H9 (cell line): Measurements from ENCODE around the gene MGAT5. TPM values are rescaled to one million over a fixed set of nuclear protein-coding genes. Genes with fewer than 3 reads are reported as not detected.

Experiments
- DNase-seq: peaks from one replicate; pipeline ENCODE4 v3.0.0-alpha.2; 2017
- H2AFZ ChIP-seq: one replicate; pipeline ENCODE4 v1.6.1; 2013; ENCODE audit warnings: mild to moderate bottlenecking, low read length, control low read depth, moderate library complexity
- H2AK5ac ChIP-seq: 2 replicates; pipeline ENCODE4 v1.6.1; 2013; ENCODE audit warnings: low read length, control low read depth, mixed read lengths; ENCODE audit not compliant: insufficient read length
- H2BK120ac ChIP-seq: one replicate; pipeline ENCODE4 v1.6.1; 2013; ENCODE audit warnings: low read depth, mild to moderate bottlenecking, low read length, control low read depth, inconsistent platforms; ENCODE audit not compliant: poor library complexity, severe bottlenecking
- H2BK12ac ChIP-seq: 2 replicates; pipeline ENCODE4 v1.6.1; 2013; ENCODE audit warnings: low read length, control low read depth, mixed read lengths, low read depth; ENCODE audit not compliant: insufficient read length
- H2BK15ac ChIP-seq: 2 replicates; pipeline ENCODE4 v1.6.1; 2013; ENCODE audit warnings: low read depth, low read length, control low read depth
- H2BK20ac ChIP-seq: one replicate; pipeline ENCODE4 v1.6.1; 2013; ENCODE audit warnings: low read depth, mild to moderate bottlenecking, low read length, control low read depth, inconsistent platforms; ENCODE audit not compliant: poor library complexity, severe bottlenecking
- H2BK5ac ChIP-seq: 2 replicates; pipeline ENCODE4 v1.6.1; 2013; ENCODE audit warnings: low read length, control low read depth, mixed read lengths; ENCODE audit not compliant: insufficient read length
- H3K14ac ChIP-seq: 2 replicates; pipeline ENCODE4 v1.6.1; 2013; ENCODE audit warnings: low read length, control low read depth; ENCODE audit not compliant: insufficient read depth
- H3K18ac ChIP-seq: 2 replicates; pipeline ENCODE4 v1.6.1; 2013; ENCODE audit warnings: low read depth, mild to moderate bottlenecking, mixed read lengths, low read length, control low read depth; ENCODE audit not compliant: insufficient read length
- H3K23ac ChIP-seq: 2 replicates; pipeline ENCODE4 v1.6.1; 2013; ENCODE audit warnings: low read length, control low read depth, mixed read lengths, low read depth; ENCODE audit not compliant: insufficient read length
- H3K23me2 ChIP-seq: 2 replicates; pipeline ENCODE4 v1.6.1; 2013; ENCODE audit warnings: low read depth, mild to moderate bottlenecking, mixed read lengths, low read length, control low read depth; ENCODE audit not compliant: insufficient read length, poor library complexity, severe bottlenecking
- H3K27ac ChIP-seq: 2 replicates; pipeline ENCODE4 v1.5.1; 2013; ENCODE audit warnings: low read length, control low read depth, mixed read lengths, low read depth; ENCODE audit not compliant: insufficient read length
- H3K27me3 ChIP-seq: 2 replicates; pipeline ENCODE4 v1.6.1; 2013; ENCODE audit warnings: low read length, control low read depth, inconsistent platforms; ENCODE audit not compliant: insufficient read depth
- H3K4ac ChIP-seq: 2 replicates; pipeline ENCODE4 v1.6.1; 2013; ENCODE audit warnings: low read depth, mild to moderate bottlenecking, control low read depth, inconsistent platforms, low read length, moderate library complexity
- H3K4me1 ChIP-seq: 2 replicates; pipeline ENCODE4 v1.6.1; 2013; ENCODE audit warnings: low read length, control low read depth, inconsistent platforms; ENCODE audit not compliant: insufficient read depth
- H3K4me2 ChIP-seq: 2 replicates; pipeline ENCODE4 v1.6.1; 2013; ENCODE audit warnings: low read length, control low read depth, mixed read lengths; ENCODE audit not compliant: insufficient read length, insufficient read depth
- H3K56ac ChIP-seq: 2 replicates; pipeline ENCODE4 v1.6.1; 2013; ENCODE audit warnings: low read depth, mild to moderate bottlenecking, mixed read lengths, low read length, control low read depth; ENCODE audit not compliant: insufficient read length
- H3K79me1 ChIP-seq: 2 replicates; pipeline ENCODE4 v1.6.1; 2013; ENCODE audit warnings: low read depth, mild to moderate bottlenecking, moderate library complexity, low read length, control low read depth, inconsistent platforms; ENCODE audit not compliant: insufficient read depth, poor library complexity, severe bottlenecking
- H3K79me2 ChIP-seq: 2 replicates; pipeline ENCODE4 v1.6.1; 2013; ENCODE audit warnings: low read length, control low read depth, inconsistent platforms; ENCODE audit not compliant: insufficient read depth
- H3K9ac ChIP-seq: 2 replicates; pipeline ENCODE4 v1.6.1; 2013; ENCODE audit warnings: low read length, control low read depth, mixed read lengths; ENCODE audit not compliant: insufficient read length; ENCODE audit errors: extremely low read depth
- H3K9me3 ChIP-seq: one replicate; pipeline ENCODE4 v1.6.1; 2013; ENCODE audit warnings: low read depth, low read length, inconsistent platforms; ENCODE audit not compliant: control insufficient read depth
- H3T11ph ChIP-seq: one replicate; pipeline ENCODE4 v1.6.1; 2013; ENCODE audit warnings: mild to moderate bottlenecking, low read length, control low read depth, inconsistent platforms
- H4K20me1 ChIP-seq: one replicate; pipeline ENCODE4 v1.6.1; 2013; ENCODE audit not compliant: control insufficient read depth, insufficient read length, insufficient read depth
- H4K5ac ChIP-seq: 2 replicates; pipeline ENCODE4 v1.6.1; 2013; ENCODE audit warnings: low read depth, mild to moderate bottlenecking, mixed read lengths, low read length, control low read depth; ENCODE audit not compliant: insufficient read length
- H4K8ac ChIP-seq: replicated peaks from 2 replicates; pipeline ENCODE4 v1.6.1; 2013; ENCODE audit warnings: low read length, control low read depth, mixed read lengths, low read depth; ENCODE audit not compliant: insufficient read length
- H4K91ac ChIP-seq: 2 replicates; pipeline ENCODE4 v1.6.1; 2013; ENCODE audit warnings: low read depth, mild to moderate bottlenecking, moderate library complexity, mixed read lengths, low read length, control low read depth; ENCODE audit not compliant: insufficient read length
- H3K27ac Mint-ChIP-seq, 3 experiments: 2 replicates in 2 of 3; 3 replicates in 1 of 3; pipeline ENCODE4 v1.8.0; 2020 to 2021; ENCODE audit warnings: mixed read lengths in 3 of 3, mild to moderate bottlenecking in 1 of 3, moderate library complexity in 1 of 3
- H3K27me3 Mint-ChIP-seq: 2 replicates; pipeline ENCODE4 v1.8.0; 2021; ENCODE audit warnings: low read depth, mild to moderate bottlenecking, moderate library complexity, mixed read lengths
- H3K36me3 Mint-ChIP-seq, 3 experiments: 2 replicates in 2 of 3; 3 replicates in 1 of 3; pipeline ENCODE4 v1.8.0; 2020 to 2021; ENCODE audit warnings: low read depth in 3 of 3, mixed read lengths in 3 of 3; ENCODE audit not compliant: insufficient read depth in 1 of 3
- H3K4me1 Mint-ChIP-seq, 2 experiments: 2 replicates each; pipeline ENCODE4 v1.8.0; 2020; ENCODE audit warnings: mixed read lengths in 2 of 2
- H3K4me3 Mint-ChIP-seq, 2 experiments: 2 replicates in 1 of 2; 3 replicates in 1 of 2; pipeline ENCODE4 v1.8.0; 2020 to 2021; ENCODE audit warnings: mild to moderate bottlenecking in 2 of 2, mixed read lengths in 2 of 2, moderate library complexity in 1 of 2
- H3K9me3 Mint-ChIP-seq, 2 experiments: 2 replicates in 1 of 2; 3 replicates in 1 of 2; pipeline ENCODE4 v1.8.0; 2020; ENCODE audit warnings: mild to moderate bottlenecking in 2 of 2, mixed read lengths in 2 of 2, moderate library complexity in 1 of 2
- CTCF ChIP-seq: fragments of 200-600 bp; sonication (generic); conservative IDR thresholded peaks from 3 replicates; pipeline ENCODE4 v1.8.0; 2021; ENCODE audit warnings: antibody characterized with exemption, mild to moderate bottlenecking
- WGBS: extraction: QIAGEN DNeasy Blood & Tissue Kit; methylation state at CpG from one replicate; pipeline ENCODE4 v1.1.7; 2013; ENCODE audit warnings: missing lambda C conversion rate, low lambda C conversion rate, mixed read lengths; ENCODE audit not compliant: insufficient read length; ENCODE audit errors: extremely low coverage; 5-methylcytosine and 5-hydroxymethylcytosine counted together
- total RNA-seq: library from RNA; stranded (reverse); gene quantifications from 2 replicates; pipeline ENCODE4 v1.2.1, GENCODE V29; 2021

MGAT5 gene
- total RNA-seq, 1 experiment from 2014 or later = 25.7 TPM

GRCh38 chr2:134320930-134321329 is 67.1 kb downstream of the MGAT5 start:
- Histone ChIP-seq H3K79me1 (no peaks in the 10 kb centered on the region), H3K14ac (no peak overlapping the region), H3K56ac (no peak overlapping the region), H3K4me2 (no peak overlapping the region), H3K23me2 (no peaks in the 10 kb centered on the region), H2BK20ac (no peak overlapping the region), H3K9ac (no peak overlapping the region), H4K91ac (no peak overlapping the region), H4K8ac (no peak overlapping the region), H2BK5ac (no peak overlapping the region), H4K20me1 (no peaks in the 10 kb centered on the region), H2BK12ac (no peak overlapping the region), H4K5ac (no peak overlapping the region), H3K23ac (no peak overlapping the region), H2BK15ac (no peak overlapping the region), H2BK120ac (no peak overlapping the region), H3T11ph (no peak overlapping the region), H3K9me3 (no peaks in the 10 kb centered on the region), H3K79me2 (no peaks in the 10 kb centered on the region), H3K27ac (no peak overlapping the region), H3K27me3 (no peaks in the 10 kb centered on the region), H3K4me1 (peaks cover 7% of the 10 kb centered on the region), H2AK5ac (no peak overlapping the region), H3K4ac (no peak overlapping the region), H3K18ac (no peak overlapping the region), H2AFZ (no peak overlapping the region)
- no peak for DNase-seq
- no peak for TF ChIP-seq CTCF
- H3K4me1 Mint-ChIP-seq = peaks cover 12 to 23% of the 10 kb centered on the region in 2 experiments
- peaks cover 0 to 3% of the 10 kb centered on the region in 2 experiments; a peak in 1 of 5 replicates for H3K9me3 Mint-ChIP-seq
- H3K27ac Mint-ChIP-seq = no peak overlapping the region
- H3K36me3 Mint-ChIP-seq = peaks cover 25 to 32% (median 26%) of the 10 kb centered on the region in 3 experiments
- no peak overlapping the region for H3K4me3 Mint-ChIP-seq
- WGBS = no CpG with 5 or more reads among the region's 3 CpGs
- H3K27me3 Mint-ChIP-seq = no peaks in the 10 kb centered on the region
